Endodermal cell (in vitro differentiated cells): ENCODE results near the gene TBL1X. TPM values are rescaled to one million over a fixed set of nuclear protein-coding genes. Genes with fewer than 3 reads are reported as not detected.

ENCODE experiments used
- DNase-seq: peaks from one replicate; pipeline ENCODE4 v3.0.0-alpha.2; 2017
- H3K27ac ChIP-seq: 2 replicates; pipeline ENCODE4 v1.5.1; 2013; ENCODE audit warnings: mild to moderate bottlenecking, low read depth, low read length, moderate library complexity
- H3K27me3 ChIP-seq: 2 replicates; pipeline ENCODE4 v1.6.1; 2013; ENCODE audit warnings: mild to moderate bottlenecking, low read length, moderate library complexity; ENCODE audit not compliant: insufficient read depth, control insufficient read depth, poor library complexity, severe bottlenecking
- H3K36me3 ChIP-seq: 2 replicates; pipeline ENCODE4 v1.7.0; 2013; ENCODE audit warnings: mild to moderate bottlenecking, low read length, moderate library complexity; ENCODE audit not compliant: control insufficient read depth, insufficient read depth
- H3K4me1 ChIP-seq: one replicate; pipeline ENCODE4 v1.7.0; 2013; ENCODE audit warnings: low read length; ENCODE audit not compliant: control insufficient read depth, insufficient read depth
- H3K4me3 ChIP-seq: 2 replicates; pipeline ENCODE4 v1.5.1; 2013; ENCODE audit warnings: mild to moderate bottlenecking, low read length, moderate library complexity
- H3K9ac ChIP-seq: 2 replicates; pipeline ENCODE4 v1.6.1; 2013; ENCODE audit warnings: mild to moderate bottlenecking, low read length, moderate library complexity; ENCODE audit not compliant: poor library complexity, severe bottlenecking; ENCODE audit errors: extremely low read depth
- H3K9me3 ChIP-seq: 2 replicates; pipeline ENCODE4 v1.6.1; 2013; ENCODE audit warnings: mild to moderate bottlenecking, low read length, moderate library complexity; ENCODE audit not compliant: control insufficient read depth
- H3K27ac Mint-ChIP-seq: 2 replicates; pipeline ENCODE4 v1.8.0; 2020; ENCODE audit warnings: mixed read lengths
- H3K27me3 Mint-ChIP-seq: 2 replicates; pipeline ENCODE4 v1.8.0; 2021; ENCODE audit warnings: mild to moderate bottlenecking, mixed read lengths; ENCODE audit not compliant: insufficient read depth
- H3K36me3 Mint-ChIP-seq: 2 replicates; pipeline ENCODE4 v1.8.0; 2020; ENCODE audit warnings: low read depth, mixed read lengths
- H3K4me1 Mint-ChIP-seq: 2 replicates; pipeline ENCODE4 v1.8.0; 2020; ENCODE audit warnings: mixed read lengths
- H3K4me3 Mint-ChIP-seq: 2 replicates; pipeline ENCODE4 v1.8.0; 2020; ENCODE audit warnings: mild to moderate bottlenecking, moderate library complexity, mixed read lengths
- H3K9me3 Mint-ChIP-seq: 2 replicates; pipeline ENCODE4 v1.8.0; 2020; ENCODE audit warnings: mild to moderate bottlenecking, mixed read lengths
- WGBS, 2 experiments: methylation state at CpG; one replicate each; pipeline versions ENCODE4 v1.1.5 to v1.1.7; 2013; ENCODE audit warnings: missing lambda C conversion rate in 2 of 2, mixed read lengths in 1 of 2; ENCODE audit not compliant: insufficient coverage in 1 of 2, insufficient read length in 1 of 2; 5-methylcytosine and 5-hydroxymethylcytosine counted together
- total RNA-seq, 2 donors: library from RNA; stranded (reverse); fragmentation: NEBNext Ultra II Directional in 1 of 2; extraction: Animal tissue kit (Norgen Biotek cat#: 25700) in 1 of 2; gene quantifications; 2 replicates in 1 of 2; 3 replicates in 1 of 2; pipeline ENCODE4 v1.2.1, GENCODE V29; 2021
- TF ChIP-seq, protein P1 (sequence below): fragments of 200-600 bp; sonication (generic); conservative IDR thresholded peaks from 2 replicates; pipeline ENCODE4 v1.5.0; 2021; ENCODE audit warnings: antibody characterized with exemption, mild to moderate bottlenecking

Gene TBL1X
- total RNA-seq, 2 donors from 2014 or later, result 19.1 to 24.1 TPM

DNA sequence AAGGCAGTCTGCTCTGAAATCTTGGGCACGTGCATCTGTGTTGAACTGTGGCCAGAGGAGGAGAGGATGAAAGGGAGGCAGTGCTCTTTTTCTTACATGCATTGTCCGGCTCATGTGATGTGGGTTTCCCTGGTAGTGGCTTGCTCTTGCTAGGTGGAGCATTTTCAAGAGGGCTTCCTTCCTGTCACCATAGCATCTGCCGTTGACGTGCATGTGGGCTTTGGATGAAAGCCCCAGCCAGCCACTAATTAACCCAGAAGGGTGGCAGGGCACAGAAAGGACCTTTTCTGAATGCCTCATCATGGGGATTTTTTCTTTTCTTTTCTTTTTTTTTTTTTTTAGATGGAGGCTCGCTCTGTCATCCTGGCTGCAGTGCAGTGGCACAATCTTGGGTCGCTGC, 179.5 kb downstream of the TBL1X start:
- H3K36me3 Mint-ChIP-seq, result no peaks in the 10 kb centered on the region
- H3K9ac ChIP-seq, result no peak overlapping the region
- no peak overlapping the region for H3K4me3 Mint-ChIP-seq
- H3K27ac Mint-ChIP-seq, result no peak overlapping the region
- H3K4me3 ChIP-seq, result no peak overlapping the region
- no peaks in the 10 kb centered on the region for H3K4me1 Mint-ChIP-seq
- H3K9me3 ChIP-seq, result no peaks in the 10 kb centered on the region
- no peaks in the 10 kb centered on the region for H3K27me3 Mint-ChIP-seq
- WGBS, 2 experiments, result 92% methylated on average over 6 of the region's 6 CpGs; no CpG with 5 or more reads in 1 of the 2 experiments
- no peak overlapping the region for H3K27ac ChIP-seq
- H3K9me3 Mint-ChIP-seq, result peaks cover 52% of the 10 kb centered on the region
- no peaks in the 10 kb centered on the region for H3K4me1 ChIP-seq
- H3K36me3 ChIP-seq, result no peaks in the 10 kb centered on the region
- no peaks in the 10 kb centered on the region for H3K27me3 ChIP-seq
- TF ChIP-seq, protein P1, sequence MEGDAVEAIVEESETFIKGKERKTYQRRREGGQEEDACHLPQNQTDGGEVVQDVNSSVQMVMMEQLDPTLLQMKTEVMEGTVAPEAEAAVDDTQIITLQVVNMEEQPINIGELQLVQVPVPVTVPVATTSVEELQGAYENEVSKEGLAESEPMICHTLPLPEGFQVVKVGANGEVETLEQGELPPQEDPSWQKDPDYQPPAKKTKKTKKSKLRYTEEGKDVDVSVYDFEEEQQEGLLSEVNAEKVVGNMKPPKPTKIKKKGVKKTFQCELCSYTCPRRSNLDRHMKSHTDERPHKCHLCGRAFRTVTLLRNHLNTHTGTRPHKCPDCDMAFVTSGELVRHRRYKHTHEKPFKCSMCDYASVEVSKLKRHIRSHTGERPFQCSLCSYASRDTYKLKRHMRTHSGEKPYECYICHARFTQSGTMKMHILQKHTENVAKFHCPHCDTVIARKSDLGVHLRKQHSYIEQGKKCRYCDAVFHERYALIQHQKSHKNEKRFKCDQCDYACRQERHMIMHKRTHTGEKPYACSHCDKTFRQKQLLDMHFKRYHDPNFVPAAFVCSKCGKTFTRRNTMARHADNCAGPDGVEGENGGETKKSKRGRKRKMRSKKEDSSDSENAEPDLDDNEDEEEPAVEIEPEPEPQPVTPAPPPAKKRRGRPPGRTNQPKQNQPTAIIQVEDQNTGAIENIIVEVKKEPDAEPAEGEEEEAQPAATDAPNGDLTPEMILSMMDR, result no peak
- DNase-seq, result no peak

DNA sequence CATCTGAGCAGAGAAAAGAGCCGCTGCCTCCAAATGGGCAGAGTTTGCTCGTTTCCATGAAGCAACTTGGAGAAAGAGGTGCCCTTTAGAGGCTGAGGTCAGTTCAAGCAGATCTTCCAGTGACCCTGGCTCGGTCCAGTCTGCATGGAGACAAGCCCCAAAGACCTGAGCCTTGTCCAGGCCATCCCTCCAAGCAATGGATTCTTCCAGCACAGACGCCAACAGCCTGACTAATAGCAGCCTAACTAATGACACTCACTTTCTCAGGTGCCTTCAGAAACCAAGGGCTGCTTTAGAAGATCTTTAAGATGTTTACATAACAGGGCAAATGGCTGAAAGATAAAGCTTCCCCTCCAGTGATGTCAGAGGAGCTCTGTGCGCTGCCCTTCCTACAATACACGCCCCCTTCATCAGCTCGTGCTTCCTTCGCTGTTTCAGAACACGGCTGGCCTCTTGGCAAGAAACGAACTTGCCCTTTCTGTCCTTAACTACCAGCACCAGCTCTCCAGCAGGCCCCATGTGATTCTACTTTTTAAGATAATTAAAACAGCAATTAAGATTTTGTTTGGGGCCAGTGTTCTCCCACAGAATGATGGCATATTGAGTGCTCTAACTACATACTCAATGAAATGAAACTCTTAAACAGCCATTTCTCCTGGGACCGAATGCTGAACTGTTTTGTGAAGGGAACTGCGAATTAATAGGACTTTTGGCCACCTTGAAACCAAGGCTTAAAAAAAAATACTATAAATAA, 181.8 kb downstream of the TBL1X start:
- TF ChIP-seq, protein P1, result no peak
- Mint-ChIP-seq H3K36me3 (no peaks in the 10 kb centered on the region), H3K4me3 (no peak overlapping the region), H3K27ac (no peak overlapping the region), H3K4me1 (no peaks in the 10 kb centered on the region), H3K9me3 (peaks cover 65% of the 10 kb centered on the region), H3K27me3 (no peaks in the 10 kb centered on the region)
- WGBS, 2 experiments, result 89 to 100% methylated on average over 1 to 12 of the region's 12 CpGs
- no peak overlapping the region for H3K4me3 ChIP-seq
- H3K4me1 ChIP-seq, result no peaks in the 10 kb centered on the region
- no peak for DNase-seq
- H3K9ac ChIP-seq, result no peak overlapping the region
- H3K36me3 ChIP-seq, result no peaks in the 10 kb centered on the region
- no peaks in the 10 kb centered on the region for H3K9me3 ChIP-seq
- H3K27ac ChIP-seq, result no peak overlapping the region
- H3K27me3 ChIP-seq, result no peaks in the 10 kb centered on the region

DNA sequence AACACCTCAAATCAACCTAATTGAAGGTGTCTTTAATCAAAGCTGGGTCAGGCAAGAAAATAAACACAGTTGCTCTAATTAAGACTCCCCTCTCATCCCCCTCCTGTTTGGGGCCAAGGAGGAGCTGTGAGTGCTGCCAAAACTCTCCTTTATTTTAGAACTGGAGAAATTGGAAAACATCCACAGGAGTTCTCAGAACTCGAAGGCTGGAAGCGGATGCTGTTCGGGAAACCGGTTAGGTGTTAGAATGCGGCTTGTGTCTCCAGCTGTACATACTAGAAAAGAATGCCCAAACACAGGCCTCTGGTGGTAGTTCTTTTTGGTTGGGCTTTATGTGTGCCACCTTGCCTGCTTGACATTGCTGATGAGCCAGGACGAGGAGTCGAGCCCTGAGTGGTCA, 182.6 kb downstream of the TBL1X start:
- H3K27me3 ChIP-seq, result no peaks in the 10 kb centered on the region
- H3K27ac ChIP-seq, result no peak overlapping the region
- no peaks in the 10 kb centered on the region for H3K9me3 ChIP-seq
- Mint-ChIP-seq H3K27me3 (no peaks in the 10 kb centered on the region), H3K4me3 (no peak overlapping the region), H3K4me1 (no peaks in the 10 kb centered on the region), H3K9me3 (peaks cover 65% of the 10 kb centered on the region), H3K36me3 (no peaks in the 10 kb centered on the region), H3K27ac (no peak overlapping the region)
- H3K9ac ChIP-seq, result no peak overlapping the region
- TF ChIP-seq, protein P1, result no peak
- DNase-seq, result no peak
- no peaks in the 10 kb centered on the region for H3K4me1 ChIP-seq
- H3K4me3 ChIP-seq, result no peak overlapping the region
- H3K36me3 ChIP-seq, result no peaks in the 10 kb centered on the region
- WGBS, 2 experiments, result 93% methylated on average over 7 of the region's 7 CpGs; no CpG with 5 or more reads in 1 of the 2 experiments
